ENCODE data around the gene HIVEP3. TPM values are rescaled to one million over a fixed set of nuclear protein-coding genes. Genes with fewer than 3 reads are reported as not detected.

HIVEP3 gene
- total RNA-seq, 2 donors from 2014 or later, result 0.13 to 0.99 TPM

DNA sequence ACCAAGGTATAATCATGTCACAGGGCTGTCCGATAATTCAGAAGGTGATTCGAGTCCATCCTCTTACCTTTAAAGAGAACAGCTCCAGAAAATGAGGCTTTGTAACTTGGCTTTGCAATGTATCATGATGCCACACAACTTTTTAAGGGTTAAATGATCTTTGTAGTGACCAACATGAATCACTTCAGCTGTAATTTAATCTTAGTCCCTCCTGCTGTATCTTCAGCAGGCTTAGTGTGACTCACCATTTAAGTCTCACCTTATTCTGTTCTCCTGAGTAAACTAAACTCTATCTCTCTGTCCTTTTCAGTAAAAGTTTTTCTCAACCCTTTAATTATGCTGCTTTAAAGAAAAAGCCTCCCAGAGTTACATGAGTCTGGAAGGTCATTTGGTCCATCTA is 1.9 kb upstream of the HIVEP3 start:
- Mint-ChIP-seq H3K36me3 (ENCODE audit: low read depth) (no peaks in the 10 kb centered on the region), H3K4me1 (peaks cover 26% of the 10 kb centered on the region), H3K4me3 (no peak overlapping the region), H3K27me3 (ENCODE audit: insufficient read depth) (peaks cover 40% of the 10 kb centered on the region), H3K9me3 (peaks cover 12% of the 10 kb centered on the region), H3K27ac (no peak overlapping the region)
- Histone ChIP-seq H3K27me3 (ENCODE audit: control insufficient read depth, insufficient read depth, low read length, poor library complexity, severe bottlenecking) (peaks cover 35% of the 10 kb centered on the region), H3K9ac (ENCODE audit: extremely low read depth, low read length, poor library complexity, severe bottlenecking) (no peak overlapping the region), H3K36me3 (ENCODE audit: control insufficient read depth, insufficient read depth, low read length) (no peaks in the 10 kb centered on the region), H3K4me3 (ENCODE audit: low read length) (no peak overlapping the region), H3K4me1 (ENCODE audit: control insufficient read depth, insufficient read depth, low read length) (peaks cover 4% of the 10 kb centered on the region), H3K9me3 (ENCODE audit: control insufficient read depth, low read length) (peaks cover 11% of the 10 kb centered on the region), H3K27ac (ENCODE audit: low read depth, low read length) (no peak overlapping the region)
- TF ChIP-seq, protein P1, sequence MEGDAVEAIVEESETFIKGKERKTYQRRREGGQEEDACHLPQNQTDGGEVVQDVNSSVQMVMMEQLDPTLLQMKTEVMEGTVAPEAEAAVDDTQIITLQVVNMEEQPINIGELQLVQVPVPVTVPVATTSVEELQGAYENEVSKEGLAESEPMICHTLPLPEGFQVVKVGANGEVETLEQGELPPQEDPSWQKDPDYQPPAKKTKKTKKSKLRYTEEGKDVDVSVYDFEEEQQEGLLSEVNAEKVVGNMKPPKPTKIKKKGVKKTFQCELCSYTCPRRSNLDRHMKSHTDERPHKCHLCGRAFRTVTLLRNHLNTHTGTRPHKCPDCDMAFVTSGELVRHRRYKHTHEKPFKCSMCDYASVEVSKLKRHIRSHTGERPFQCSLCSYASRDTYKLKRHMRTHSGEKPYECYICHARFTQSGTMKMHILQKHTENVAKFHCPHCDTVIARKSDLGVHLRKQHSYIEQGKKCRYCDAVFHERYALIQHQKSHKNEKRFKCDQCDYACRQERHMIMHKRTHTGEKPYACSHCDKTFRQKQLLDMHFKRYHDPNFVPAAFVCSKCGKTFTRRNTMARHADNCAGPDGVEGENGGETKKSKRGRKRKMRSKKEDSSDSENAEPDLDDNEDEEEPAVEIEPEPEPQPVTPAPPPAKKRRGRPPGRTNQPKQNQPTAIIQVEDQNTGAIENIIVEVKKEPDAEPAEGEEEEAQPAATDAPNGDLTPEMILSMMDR (conservative IDR thresholded peaks at IDR 0.05), result no peak
- no peak for DNase-seq
- 93 to 96% methylated on average over 2 of the region's 2 CpGs for WGBS, 2 experiments (ENCODE audit: insufficient coverage in 1 of 2, insufficient read length in 1 of 2)

DNA sequence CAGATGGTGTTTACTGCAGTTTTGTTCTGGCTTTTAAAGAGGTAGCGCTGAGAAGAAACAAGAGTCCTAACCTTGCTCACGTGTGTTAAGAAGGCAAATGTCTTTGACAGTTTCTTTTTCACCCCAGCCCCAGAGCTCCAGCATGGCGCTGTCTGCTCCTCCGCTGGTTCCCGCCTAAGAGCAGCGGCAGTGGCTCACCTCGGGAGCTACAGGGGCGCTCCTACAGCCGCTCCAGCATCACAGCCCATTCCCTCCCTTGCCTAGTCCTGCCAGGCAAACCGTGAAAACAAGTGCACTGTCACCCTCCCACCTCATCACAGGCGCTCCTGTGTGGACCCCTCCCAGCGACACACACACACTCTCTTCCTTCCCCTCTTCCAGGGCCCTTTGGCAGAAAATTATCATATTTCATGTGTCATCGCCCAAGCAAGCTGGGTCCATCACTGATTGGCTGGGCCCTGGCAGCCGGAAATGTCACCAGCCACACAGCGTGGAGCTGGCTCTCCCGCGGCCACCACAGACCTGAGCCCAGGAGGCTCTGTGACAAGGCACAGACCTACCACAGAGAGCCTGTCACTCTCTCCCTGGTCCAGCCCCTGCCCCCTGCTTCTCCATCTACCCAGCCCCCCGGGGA is 1.2 kb upstream of the HIVEP3 start:
- Histone ChIP-seq H3K9ac (ENCODE audit: extremely low read depth, low read length, poor library complexity, severe bottlenecking) (no peak overlapping the region), H3K4me1 (ENCODE audit: control insufficient read depth, insufficient read depth, low read length) (peaks cover 4% of the 10 kb centered on the region), H3K27ac (ENCODE audit: low read depth, low read length) (no peak overlapping the region), H3K27me3 (ENCODE audit: control insufficient read depth, insufficient read depth, low read length, poor library complexity, severe bottlenecking) (peaks cover 38% of the 10 kb centered on the region), H3K36me3 (ENCODE audit: control insufficient read depth, insufficient read depth, low read length) (no peaks in the 10 kb centered on the region), H3K4me3 (ENCODE audit: low read length) (peak overlapping the region; percentile 54), H3K9me3 (ENCODE audit: control insufficient read depth, low read length) (peaks cover 11% of the 10 kb centered on the region)
- WGBS, 2 experiments (ENCODE audit: insufficient coverage in 1 of 2, insufficient read length in 1 of 2), result 18 to 19% methylated on average over 8 to 18 of the region's 18 CpGs
- peaks cover 11% of the 10 kb centered on the region for H3K9me3 Mint-ChIP-seq
- H3K4me3 Mint-ChIP-seq, result peak overlapping the region; percentile 51
- H3K27me3 Mint-ChIP-seq (ENCODE audit: insufficient read depth), result peaks cover 40% of the 10 kb centered on the region
- peak; percentile 87 for DNase-seq
- peaks cover 28% of the 10 kb centered on the region for H3K4me1 Mint-ChIP-seq
- no peaks in the 10 kb centered on the region for H3K36me3 Mint-ChIP-seq (ENCODE audit: low read depth)
- TF ChIP-seq, protein P1 (conservative IDR thresholded peaks at IDR 0.05), result no peak
- no peak overlapping the region for H3K27ac Mint-ChIP-seq

DNA sequence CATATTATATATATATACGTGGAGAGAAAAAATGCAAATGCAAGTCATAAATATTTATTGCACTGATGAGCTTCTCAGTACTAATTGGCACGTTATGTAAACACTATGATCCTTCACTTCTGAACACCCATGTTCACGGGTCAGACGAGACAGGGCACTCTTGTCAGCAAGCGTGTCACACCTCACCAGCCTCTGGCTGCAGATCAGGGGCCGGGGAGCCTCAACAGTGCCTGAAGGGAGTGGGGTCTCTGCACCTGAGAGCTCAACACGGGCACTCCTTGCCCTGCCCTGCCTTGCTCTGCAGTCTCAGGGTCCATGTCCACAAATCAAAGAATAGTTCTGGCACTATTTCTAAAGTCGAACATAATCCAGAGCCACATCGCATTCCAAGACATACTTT is 409 bp upstream of the HIVEP3 start:
- Histone ChIP-seq H3K4me3 (ENCODE audit: low read length) (no peak overlapping the region), H3K36me3 (ENCODE audit: control insufficient read depth, insufficient read depth, low read length) (no peaks in the 10 kb centered on the region), H3K27ac (ENCODE audit: low read depth, low read length) (no peak overlapping the region), H3K27me3 (ENCODE audit: control insufficient read depth, insufficient read depth, low read length, poor library complexity, severe bottlenecking) (peaks cover 38% of the 10 kb centered on the region), H3K4me1 (ENCODE audit: control insufficient read depth, insufficient read depth, low read length) (peaks cover 4% of the 10 kb centered on the region), H3K9me3 (ENCODE audit: control insufficient read depth, low read length) (peaks cover 10% of the 10 kb centered on the region), H3K9ac (ENCODE audit: extremely low read depth, low read length, poor library complexity, severe bottlenecking) (no peak overlapping the region)
- Mint-ChIP-seq H3K36me3 (ENCODE audit: low read depth) (no peaks in the 10 kb centered on the region), H3K4me1 (peaks cover 28% of the 10 kb centered on the region), H3K27me3 (ENCODE audit: insufficient read depth) (peaks cover 40% of the 10 kb centered on the region), H3K9me3 (peaks cover 6% of the 10 kb centered on the region), H3K27ac (no peak overlapping the region), H3K4me3 (no peak overlapping the region)
- 57 to 67% methylated on average over 7 to 8 of the region's 9 CpGs for WGBS, 2 experiments (ENCODE audit: insufficient coverage in 1 of 2, insufficient read length in 1 of 2)
- DNase-seq, result no peak
- TF ChIP-seq, protein P1 (conservative IDR thresholded peaks at IDR 0.05), result no peak
